Activated CD4-positive, alpha-beta memory T cell treated with anti-CD3 and anti-CD28 coated beads, Interleukin-2, amount 10 ng/mL, durations not matched to agents 7 days and 5 days (primary cell): Measurements from ENCODE around the gene SMYD3. TPM values are rescaled to one million over a fixed set of nuclear protein-coding genes. Genes with fewer than 3 reads are reported as not detected.
A peak's percentile ranks its signal among the peaks of the same experiment; 100 is the strongest.

Source experiments
- CTCF ChIA-PET: fragments of 350-600 bp; sonication (Branson Sonifier 250); formaldehyde crosslinking; loops from one replicate; lab custom pipeline; 2021; ENCODE audit warnings: antibody characterized with exemption, inconsistent platforms; lab: Charles Lee
- POLR2A ChIA-PET: fragments of 350-600 bp; sonication (Branson Sonifier 250); formaldehyde crosslinking; loops from one replicate; lab custom pipeline; 2021; ENCODE audit warnings: antibody characterized with exemption; lab: Charles Lee
- DNase-seq: peaks from one replicate; pipeline ENCODE4 v3.0.0-alpha.2; 2020
- H3K27ac Mint-ChIP-seq: one replicate; pipeline ENCODE4 v1.8.0; 2021; ENCODE audit warnings: mild to moderate bottlenecking, mixed read lengths
- H3K27me3 Mint-ChIP-seq: one replicate; pipeline ENCODE4 v1.8.0; 2021; ENCODE audit warnings: mixed read lengths
- H3K36me3 Mint-ChIP-seq: one replicate; pipeline ENCODE4 v1.8.0; 2021; ENCODE audit warnings: low read depth, mixed read lengths
- H3K4me1 Mint-ChIP-seq: one replicate; pipeline ENCODE4 v1.8.0; 2021; ENCODE audit warnings: mixed read lengths
- H3K4me3 Mint-ChIP-seq: one replicate; pipeline ENCODE4 v1.8.0; 2021; ENCODE audit warnings: mild to moderate bottlenecking, mixed read lengths
- H3K9me3 Mint-ChIP-seq: one replicate; pipeline ENCODE4 v1.8.0; 2021; ENCODE audit warnings: mixed read lengths
- total RNA-seq, 2 experiments: library from RNA; stranded (reverse); gene quantifications; one replicate each; pipeline ENCODE4 v1.2.3, GENCODE V29; 2021

The SMYD3 gene
- total RNA-seq, 2 experiments from 2014 or later = 15.5 to 18.7 TPM

DNA sequence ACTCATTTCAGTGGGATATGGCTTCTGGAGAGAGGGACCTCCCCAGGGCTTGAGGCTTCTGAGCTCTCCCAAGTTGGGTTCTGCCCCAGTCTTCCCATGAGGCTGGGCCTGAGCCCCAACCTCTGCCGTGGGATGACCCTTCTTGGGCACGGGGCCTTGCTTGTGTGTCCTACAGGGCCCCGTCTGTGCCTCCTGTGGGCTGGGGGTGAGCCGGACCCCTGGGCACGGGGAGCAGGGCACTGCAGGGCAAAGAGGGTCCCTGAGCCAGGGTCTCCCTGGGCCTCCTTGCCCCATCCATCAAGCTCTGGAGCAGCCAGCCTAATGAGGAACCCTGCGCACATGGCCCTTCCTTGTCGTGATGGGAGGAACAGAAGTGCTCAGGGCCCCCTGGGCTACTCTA lies 5.2 kb upstream of the SMYD3 start:
- Mint-ChIP-seq H3K9me3 (peaks cover 24% of the 10 kb centered on the region), H3K27me3 (no peaks in the 10 kb centered on the region), H3K4me3 (no peak overlapping the region), H3K27ac (no peak overlapping the region), H3K4me1 (peaks cover 15% of the 10 kb centered on the region), H3K36me3 (peaks cover 13% of the 10 kb centered on the region)
- CTCF ChIA-PET = no interaction called here
- POLR2A ChIA-PET = no interaction called here
- DNase-seq = no peak

DNA sequence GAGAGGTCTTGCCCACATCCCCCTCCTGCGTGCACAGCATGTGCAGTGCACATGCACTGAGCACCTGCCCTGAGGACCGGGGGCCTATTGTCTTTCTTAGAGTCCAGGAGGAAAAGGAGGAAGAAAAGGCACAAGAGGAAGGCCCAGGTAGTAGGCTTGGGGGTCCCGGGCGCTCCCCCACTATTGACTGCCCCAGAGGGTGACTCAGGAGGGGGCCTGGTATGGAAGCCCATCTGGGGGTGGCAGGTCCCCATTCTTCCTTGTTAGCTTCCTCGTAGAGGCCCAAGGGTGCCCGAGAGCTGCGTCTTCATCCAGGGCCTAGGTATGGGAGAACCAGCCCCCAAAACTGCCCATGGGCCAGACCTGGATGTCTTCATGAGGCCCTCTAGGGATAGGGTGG lies 4.1 kb upstream of the SMYD3 start:
- H3K9me3 Mint-ChIP-seq = peaks cover 20% of the 10 kb centered on the region
- H3K27me3 Mint-ChIP-seq = no peaks in the 10 kb centered on the region
- peaks cover 20% of the 10 kb centered on the region for H3K4me1 Mint-ChIP-seq
- ChIA-PET CTCF (no interaction called here), POLR2A (no interaction called here)
- no peak overlapping the region for H3K4me3 Mint-ChIP-seq
- peaks cover 15% of the 10 kb centered on the region for H3K36me3 Mint-ChIP-seq
- no peak overlapping the region for H3K27ac Mint-ChIP-seq
- no peak for DNase-seq

DNA sequence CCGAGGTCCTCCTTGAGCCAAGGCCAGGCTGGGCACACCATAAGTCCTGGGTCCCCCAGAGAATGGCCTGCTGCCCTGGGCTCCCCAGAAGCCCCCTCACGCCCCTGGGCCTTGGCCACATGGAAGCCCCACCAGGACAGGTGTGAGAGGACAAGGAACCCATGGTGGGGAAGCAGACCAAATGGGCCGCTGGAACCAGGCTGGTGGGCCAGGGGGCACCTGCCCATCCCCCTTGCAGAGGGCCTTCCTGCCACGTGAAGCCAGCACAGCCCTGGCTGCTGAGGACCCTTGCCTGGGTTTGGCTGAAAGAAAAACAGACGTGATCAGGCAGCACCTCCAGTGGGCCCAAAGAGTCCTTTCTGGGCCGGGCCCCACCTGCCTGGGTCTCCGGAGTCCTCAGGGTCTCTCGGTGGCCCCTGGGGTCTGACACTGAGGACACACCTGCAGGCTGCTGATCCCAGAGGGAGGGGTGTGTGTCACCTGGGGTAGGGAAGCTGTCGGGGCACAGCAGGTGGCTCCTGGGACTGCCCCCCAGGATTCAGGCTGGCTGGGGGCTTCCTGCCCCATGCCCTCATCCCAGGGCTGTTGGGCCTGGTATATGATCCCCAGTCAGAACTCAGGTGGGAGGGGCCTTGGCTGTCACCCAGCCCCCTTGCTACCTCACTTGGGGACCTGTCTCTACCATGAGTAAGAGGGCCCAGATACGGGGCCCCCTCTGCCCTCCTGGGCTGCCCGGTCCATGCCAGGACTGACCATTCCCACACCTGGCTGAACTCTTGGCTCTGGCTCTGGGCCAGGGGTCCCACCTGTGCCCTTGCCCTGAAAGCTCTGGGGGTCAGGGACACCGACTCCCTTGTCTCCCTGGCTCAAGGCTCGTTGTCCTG lies 3.3 kb upstream of the SMYD3 start:
- Mint-ChIP-seq H3K27ac (no peak overlapping the region), H3K4me1 (peaks cover 28% of the 10 kb centered on the region), H3K9me3 (peaks cover 13% of the 10 kb centered on the region), H3K27me3 (no peaks in the 10 kb centered on the region), H3K4me3 (no peak overlapping the region), H3K36me3 (peaks cover 19% of the 10 kb centered on the region)
- DNase-seq = no peak
- POLR2A ChIA-PET = no interaction called here
- CTCF ChIA-PET = no interaction called here

DNA sequence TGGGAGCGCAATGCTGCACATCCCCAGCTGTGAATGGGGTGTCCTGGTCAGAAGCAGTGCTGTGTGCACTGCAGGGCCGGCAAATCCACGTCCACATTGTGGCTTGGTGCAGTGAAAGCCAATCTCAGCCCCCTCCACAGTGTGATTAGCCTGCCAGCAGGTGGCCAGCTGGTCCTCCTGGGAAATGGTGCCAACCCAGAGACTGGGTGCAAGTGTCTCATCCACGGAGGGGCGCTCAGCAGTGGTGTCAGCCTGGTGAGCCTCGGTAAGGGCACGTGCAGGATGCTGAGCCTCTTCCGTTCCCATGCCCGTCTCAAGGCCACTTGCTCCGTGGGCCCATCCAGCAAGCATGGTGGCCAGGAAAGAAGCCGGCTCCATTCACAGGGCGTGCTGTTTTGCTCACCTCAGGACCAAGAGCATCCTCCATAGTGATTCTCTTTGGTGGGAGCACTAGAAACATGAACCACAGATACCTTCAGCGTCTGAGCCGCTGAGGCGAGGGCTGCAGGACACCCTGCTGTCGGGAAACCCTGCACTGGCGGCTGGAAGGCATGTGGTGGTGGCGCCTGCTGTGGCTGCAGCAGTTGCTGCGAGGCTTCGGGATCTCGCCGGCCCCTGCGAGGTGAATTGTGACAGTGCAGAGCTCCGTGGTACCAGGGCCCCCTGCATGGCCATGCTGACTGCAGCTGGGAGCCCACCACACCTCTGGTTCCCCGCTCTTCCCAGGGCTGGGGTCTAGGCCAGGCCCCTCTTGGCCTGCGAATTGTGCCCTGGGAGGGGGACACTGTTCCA lies 2.0 kb upstream of the SMYD3 start:
- peaks cover 8% of the 10 kb centered on the region for H3K36me3 Mint-ChIP-seq

DNA sequence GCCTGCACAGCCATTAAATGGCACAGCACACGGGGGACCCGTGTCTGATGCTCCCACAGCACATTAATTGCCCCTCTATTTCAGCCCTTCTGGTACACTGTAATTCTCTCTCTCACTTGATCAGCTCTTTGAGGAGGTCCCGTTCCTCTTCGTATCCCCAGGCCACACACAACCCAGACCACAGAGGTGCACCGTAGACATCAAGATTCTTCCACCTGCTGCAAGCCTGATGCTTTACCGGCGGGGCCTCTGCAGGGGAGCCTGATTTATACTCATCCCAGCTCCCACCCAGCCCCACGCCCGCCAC lies 759 bp downstream of the SMYD3 start:
- Mint-ChIP-seq H3K4me1 (peaks cover 27% of the 10 kb centered on the region), H3K27me3 (no peaks in the 10 kb centered on the region), H3K36me3 (peaks cover 8% of the 10 kb centered on the region), H3K4me3 (peak overlapping the region; percentile 93), H3K27ac (no peak overlapping the region), H3K9me3 (no peaks in the 10 kb centered on the region)
- DNase-seq = no peak
- ChIA-PET CTCF (interaction anchor here (0.9 to 3.0 kb wide), 5 partner anchors 8 to 73 kb away, joined by 3 to 21 read pairs (median 3); no protein-coding TSS in a partner anchor), POLR2A (interaction anchor here (1.0 kb wide), 1 partner anchor 60 kb away, joined by 3 read pairs; the partner anchor contains the start of gene CNST)

More for the DNA sequence above, 2.0 kb upstream of the SMYD3 start:
- CTCF ChIA-PET = interaction anchor here (1.0 kb wide), 1 partner anchor 75 kb away, joined by 3 read pairs; no protein-coding TSS in a partner anchor
- no peak for DNase-seq
- no peak overlapping the region for H3K27ac Mint-ChIP-seq
- H3K4me3 Mint-ChIP-seq = no peak overlapping the region
- H3K9me3 Mint-ChIP-seq = peaks cover 2% of the 10 kb centered on the region
- POLR2A ChIA-PET = no interaction called here
- peaks cover 29% of the 10 kb centered on the region for H3K4me1 Mint-ChIP-seq
- no peaks in the 10 kb centered on the region for H3K27me3 Mint-ChIP-seq

DNA sequence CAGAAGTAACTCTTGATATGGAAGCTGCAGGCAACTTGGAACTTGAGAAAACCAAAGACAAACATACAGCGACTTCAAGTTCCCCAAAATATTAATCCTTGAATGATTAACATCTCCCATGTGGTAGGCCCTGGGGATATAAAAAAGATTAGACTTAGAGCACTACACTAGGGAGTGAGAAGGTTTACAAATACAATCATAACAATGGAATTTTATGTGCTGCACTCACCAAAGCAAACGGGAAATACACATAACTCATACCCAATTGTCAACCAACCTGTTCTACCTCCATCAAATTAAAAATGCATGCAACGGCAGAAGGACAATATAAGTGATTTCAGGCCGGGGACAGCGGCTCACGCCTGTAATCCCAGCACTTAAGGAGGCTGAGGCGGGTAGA lies 3.7 kb downstream of the SMYD3 start:
- ChIA-PET POLR2A (no interaction called here), CTCF (interaction anchor here (0.7 to 1.0 kb wide), 2 partner anchors 126 to 221 kb away, joined by 3 to 4 read pairs; no protein-coding TSS in a partner anchor)
- no peak for DNase-seq
- Mint-ChIP-seq H3K4me1 (peaks cover 27% of the 10 kb centered on the region), H3K36me3 (peaks cover 8% of the 10 kb centered on the region), H3K4me3 (no peak overlapping the region), H3K27ac (no peak overlapping the region), H3K27me3 (no peaks in the 10 kb centered on the region), H3K9me3 (no peaks in the 10 kb centered on the region)

DNA sequence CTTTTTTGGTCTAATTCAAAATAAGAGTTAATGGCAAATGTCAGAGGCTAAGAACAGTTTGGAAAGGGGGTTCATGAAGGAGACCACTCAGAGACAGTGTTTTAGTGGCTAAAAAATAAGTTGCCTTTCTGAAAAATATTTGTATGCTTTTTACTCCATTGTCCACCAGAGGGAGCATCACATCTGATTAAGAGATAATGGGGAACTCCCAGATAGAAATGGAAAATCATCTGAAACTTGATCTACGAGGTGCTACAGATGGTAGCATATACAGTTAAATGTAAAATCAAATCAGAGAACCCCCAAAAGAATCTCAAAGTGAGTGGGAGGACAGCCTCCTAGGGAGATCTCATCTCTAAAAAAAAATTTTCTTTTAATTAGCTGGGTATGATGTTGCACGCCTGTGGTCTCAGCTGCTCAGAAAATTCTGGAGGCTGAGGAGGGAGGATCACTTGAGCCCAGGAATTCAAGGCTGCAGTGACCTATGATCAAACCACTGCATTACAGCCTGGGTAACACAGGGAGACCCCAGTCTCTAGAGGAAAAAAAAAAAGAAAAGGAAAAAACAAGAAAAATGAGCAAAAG lies 9.7 kb downstream of the SMYD3 start:
- no peak overlapping the region for H3K4me3 Mint-ChIP-seq
- peaks cover 7% of the 10 kb centered on the region for H3K4me1 Mint-ChIP-seq
- DNase-seq = no peak
- no peaks in the 10 kb centered on the region for H3K9me3 Mint-ChIP-seq
- CTCF ChIA-PET = interaction anchor here (0.6 to 1.9 kb wide), 16 partner anchors 8 to 1344 kb away, joined by 3 to 21 read pairs (median 3); partner anchors contain the start of gene SMYD3
- no peaks in the 10 kb centered on the region for H3K27me3 Mint-ChIP-seq
- no peak overlapping the region for H3K27ac Mint-ChIP-seq
- no peaks in the 10 kb centered on the region for H3K36me3 Mint-ChIP-seq
- POLR2A ChIA-PET = no interaction called here

DNA sequence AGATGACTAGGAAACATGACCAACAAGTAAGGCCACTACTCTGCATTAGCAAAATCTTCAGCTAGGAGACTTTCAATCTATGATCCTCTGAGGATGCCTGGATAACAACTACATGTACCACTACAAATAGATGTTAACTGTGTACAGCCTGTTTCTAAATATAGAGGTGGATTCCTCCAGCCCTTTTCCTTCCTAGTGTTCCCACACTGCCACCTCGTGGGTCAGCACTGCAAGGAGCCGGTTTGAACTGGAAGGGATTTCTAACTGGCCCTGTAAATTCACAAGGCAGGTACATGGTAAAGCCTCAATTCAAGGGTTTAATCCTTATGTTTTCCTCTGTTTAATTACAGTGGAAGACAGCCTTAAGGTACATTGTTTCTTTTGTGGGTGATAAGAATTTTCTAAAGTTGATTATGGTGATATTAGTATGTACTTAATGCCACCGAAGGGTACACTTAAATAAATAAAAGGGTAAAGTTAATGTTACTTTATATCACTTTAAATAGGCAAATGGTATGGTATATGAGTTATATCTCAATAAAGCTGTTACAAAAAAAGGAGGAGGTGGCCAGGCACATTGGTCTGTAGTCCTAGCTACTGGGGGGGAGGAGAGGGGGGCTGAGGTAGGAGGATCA lies 14.4 kb downstream of the SMYD3 start:
- peaks cover 4% of the 10 kb centered on the region for H3K4me1 Mint-ChIP-seq
- no peaks in the 10 kb centered on the region for H3K9me3 Mint-ChIP-seq
- no peak overlapping the region for H3K27ac Mint-ChIP-seq
- CTCF ChIA-PET = interaction anchor here (1.0 to 1.3 kb wide), 2 partner anchors 13 to 1340 kb away, joined by 3 to 5 read pairs; no protein-coding TSS in a partner anchor
- no peaks in the 10 kb centered on the region for H3K27me3 Mint-ChIP-seq
- POLR2A ChIA-PET = no interaction called here
- peaks cover 2% of the 10 kb centered on the region for H3K36me3 Mint-ChIP-seq
- no peak overlapping the region for H3K4me3 Mint-ChIP-seq
- peak; percentile 42 for DNase-seq

DNA sequence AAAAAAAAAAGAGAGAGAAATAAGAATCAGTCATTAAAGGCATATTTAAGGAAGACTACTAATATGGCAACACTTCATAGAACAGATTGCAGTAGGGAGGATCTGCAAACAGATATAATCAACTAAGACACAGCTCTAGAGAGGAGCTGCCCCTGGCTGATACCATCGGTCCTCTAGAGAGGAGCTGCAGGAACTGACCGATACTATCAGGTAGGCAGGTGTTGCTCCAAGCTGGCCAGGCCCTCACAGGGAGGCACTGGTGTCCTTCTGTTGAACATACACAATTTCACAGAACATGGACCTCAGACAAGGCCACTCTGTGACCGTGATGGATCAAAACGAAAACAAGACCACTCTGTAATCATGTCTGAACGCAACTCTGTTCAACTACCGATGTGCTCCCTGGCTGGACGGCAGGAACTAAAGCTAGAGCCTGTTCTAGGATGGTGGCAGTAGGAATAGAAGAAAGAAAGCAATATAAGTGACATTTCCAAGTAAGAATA lies 15.5 kb downstream of the SMYD3 start:
- no peak overlapping the region for H3K4me3 Mint-ChIP-seq
- H3K27ac Mint-ChIP-seq = no peak overlapping the region
- ChIA-PET POLR2A (no interaction called here), CTCF (no interaction called here)
- no peaks in the 10 kb centered on the region for H3K4me1 Mint-ChIP-seq
- H3K36me3 Mint-ChIP-seq = peaks cover 2% of the 10 kb centered on the region
- no peaks in the 10 kb centered on the region for H3K27me3 Mint-ChIP-seq
- no peaks in the 10 kb centered on the region for H3K9me3 Mint-ChIP-seq
- no peak for DNase-seq

DNA sequence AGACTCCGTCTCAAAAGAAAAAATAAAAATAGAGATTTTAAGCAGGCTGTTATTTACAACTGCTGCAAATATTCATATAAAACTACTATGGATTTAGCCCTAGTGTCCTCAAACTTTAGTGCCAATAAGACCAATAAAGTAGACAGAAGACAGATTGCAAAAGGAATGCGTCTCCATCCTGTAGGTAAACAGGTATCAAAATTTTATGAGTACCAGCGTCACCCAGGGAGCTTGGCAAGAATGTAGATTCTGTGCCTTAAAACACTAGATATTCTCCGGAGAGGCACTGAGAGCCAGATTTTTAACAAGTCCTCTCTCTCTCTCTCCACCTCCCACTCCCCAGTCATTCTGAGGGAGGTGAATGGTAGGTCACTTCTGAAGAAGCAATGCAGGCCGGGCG lies 18.4 kb downstream of the SMYD3 start:
- ChIA-PET CTCF (interaction anchor here (1.1 kb wide), 1 partner anchor 1336 kb away, joined by 6 read pairs; no protein-coding TSS in a partner anchor), POLR2A (no interaction called here)
- Mint-ChIP-seq H3K27me3 (no peaks in the 10 kb centered on the region), H3K9me3 (no peaks in the 10 kb centered on the region), H3K36me3 (peaks cover 2% of the 10 kb centered on the region), H3K4me3 (no peak overlapping the region), H3K4me1 (peaks cover 1% of the 10 kb centered on the region), H3K27ac (no peak overlapping the region)
- DNase-seq = no peak

DNA sequence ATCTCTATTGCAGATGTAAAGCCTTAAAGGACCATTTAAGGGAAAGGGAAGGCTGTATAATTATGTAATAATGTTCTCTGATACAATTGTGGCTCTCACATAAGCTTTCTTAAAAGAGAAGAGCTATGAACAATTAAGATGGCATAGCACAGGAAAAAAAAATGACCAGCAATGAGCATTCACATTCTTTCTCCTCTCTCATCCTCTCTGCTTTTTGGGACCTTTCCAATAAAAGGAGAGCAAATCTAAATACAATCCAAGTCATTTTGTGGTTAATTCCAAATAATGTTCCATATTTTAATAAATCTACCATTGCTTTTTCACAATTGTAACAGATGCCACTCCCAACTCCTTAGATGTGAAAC lies 23.5 kb downstream of the SMYD3 start:
- H3K27ac Mint-ChIP-seq = no peak overlapping the region
- H3K27me3 Mint-ChIP-seq = no peaks in the 10 kb centered on the region
- CTCF ChIA-PET = no interaction called here
- H3K4me3 Mint-ChIP-seq = no peak overlapping the region
- peaks cover 2% of the 10 kb centered on the region for H3K36me3 Mint-ChIP-seq
- peaks cover 10% of the 10 kb centered on the region for H3K4me1 Mint-ChIP-seq
- no peak for DNase-seq
- POLR2A ChIA-PET = no interaction called here
- H3K9me3 Mint-ChIP-seq = no peaks in the 10 kb centered on the region

DNA sequence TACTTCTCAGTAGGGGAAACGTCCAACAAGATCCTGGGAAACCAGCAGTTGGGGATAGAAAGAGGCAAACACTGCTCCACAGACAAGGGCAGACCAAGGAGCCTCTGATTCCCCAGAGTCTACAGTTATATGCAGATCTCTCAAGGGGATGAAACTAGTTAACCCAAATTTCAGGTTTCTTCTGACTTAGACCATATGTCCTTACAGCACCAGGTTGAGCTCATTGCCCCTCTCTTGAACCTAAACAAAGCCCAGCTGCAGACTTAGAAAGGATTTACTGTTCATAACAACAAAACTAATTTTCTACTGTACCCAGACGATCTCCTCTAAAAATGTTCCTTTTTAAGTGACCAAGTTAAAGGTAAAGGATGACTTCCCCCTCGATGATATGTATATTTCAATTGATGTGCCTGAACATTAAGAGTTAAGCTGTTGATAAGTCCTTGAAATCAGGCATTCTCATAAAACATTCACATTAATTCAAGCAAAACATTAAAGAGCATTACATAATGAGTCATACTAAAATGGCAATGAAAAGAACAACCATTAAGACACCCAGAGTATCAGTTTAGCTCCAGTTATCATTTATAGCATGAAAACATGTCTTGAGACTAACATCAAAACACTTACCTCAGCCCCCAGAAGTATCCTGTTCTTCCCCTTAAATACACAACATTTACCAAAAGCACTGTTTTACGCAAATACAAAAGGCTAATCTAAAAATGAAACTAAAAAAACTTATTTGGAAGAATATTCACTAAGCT lies 24.1 kb downstream of the SMYD3 start:
- Mint-ChIP-seq H3K4me3 (no peak overlapping the region), H3K27me3 (no peaks in the 10 kb centered on the region), H3K36me3 (peaks cover under 1% of the 10 kb centered on the region), H3K27ac (no peak overlapping the region), H3K4me1 (peaks cover 10% of the 10 kb centered on the region), H3K9me3 (no peaks in the 10 kb centered on the region)
- ChIA-PET POLR2A (no interaction called here), CTCF (no interaction called here)
- DNase-seq = no peak
